GM13977 (cell line): ENCODE data around the gene PTGIS.

Experiments used
- DNase-seq: peaks from one replicate; pipeline ENCODE4 v3.0.0; 2012; ENCODE audit warnings: low spot score
- CTCF ChIP-seq: IDR thresholded peaks from 2 replicates; pipeline ENCODE4 v1.5.1; 2012; ENCODE audit warnings: mild to moderate bottlenecking, control low read depth; ENCODE audit not compliant: insufficient read depth; ENCODE audit errors: extremely low read depth, missing control alignments
- in situ Hi-C: fragments of 300-500 bp; cut with MboI; formaldehyde crosslinking; loops from one replicate; pipeline ENCODE4 v1.12.0; 2022; ENCODE audit warnings: low sequenced_read_pairs, low pct_unique_long_range_greater_than_20kb, mixed read lengths, inconsistent platforms; ENCODE audit not compliant: unreplicated experiment

Gene PTGIS

GRCh38 chr20:49594931-49595315 lies 27.0 kb upstream of the PTGIS start:
- no peak for DNase-seq
- in situ Hi-C loops = no loop called here

GRCh38 chr20:49594143-49594930 lies 26.4 kb upstream of the PTGIS start:
- no peak for TF ChIP-seq CTCF
- in situ Hi-C loops = no loop called here
- no peak for DNase-seq

More at GRCh38 chr20:49594931-49595315, 27.0 kb upstream of the PTGIS start:
- TF ChIP-seq CTCF = no peak

GRCh38 chr20:49593466-49594142 lies 25.7 kb upstream of the PTGIS start:
- DNase-seq = no peak
- in situ Hi-C loops = no loop called here
- no peak for TF ChIP-seq CTCF

DNA sequence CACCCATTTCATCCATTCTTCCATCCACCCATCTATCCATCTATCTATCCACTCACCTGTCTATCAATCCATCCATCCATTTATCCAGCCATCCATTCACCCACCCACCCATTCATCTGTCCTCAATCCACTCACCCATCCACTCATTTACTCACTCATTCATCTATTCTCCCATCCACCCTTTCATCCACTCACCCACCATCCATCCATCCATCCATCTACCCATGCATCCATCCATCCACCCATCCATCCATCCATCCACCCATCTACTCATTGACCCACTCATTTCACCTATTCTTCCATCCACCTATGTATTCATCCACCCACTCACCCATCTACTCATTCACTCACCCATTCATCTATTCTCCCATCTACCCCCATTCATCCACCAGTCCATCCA lies 24.2 kb upstream of the PTGIS start:
- in situ Hi-C loops = no loop called here
- no peak for TF ChIP-seq CTCF
- DNase-seq = no peak

GRCh38 chr20:49591217-49591865 lies 23.4 kb upstream of the PTGIS start:
- in situ Hi-C loops = no loop called here
- no peak for DNase-seq

More at GRCh38 chr20:49591217-49591865, 23.4 kb upstream of the PTGIS start:
- no peak for TF ChIP-seq CTCF
